HepG2 (cell line): ENCODE results near the gene ZNF624. TPM values are rescaled to one million over a fixed set of nuclear protein-coding genes. Genes with fewer than 3 reads are reported as not detected.

Experiments used
- ADNP ChIP-seq: sonication (generic); formaldehyde crosslinking; IDR thresholded peaks from 2 replicates; pipeline ENCODE4 v1.4.0; 2020; ENCODE audit warnings: missing genetic modification reagents
- HIVEP1 ChIP-seq: sonication (generic); formaldehyde crosslinking; IDR thresholded peaks from 2 replicates; pipeline ENCODE4 v1.4.0; 2020; ENCODE audit warnings: mild to moderate bottlenecking, missing genetic modification reagents
- HNF4G ChIP-seq, 2 experiments: sonication (generic) in 1 of 2; formaldehyde crosslinking in 1 of 2; IDR thresholded peaks; 2 replicates each; pipeline versions ENCODE4 v1.4.0 to v1.6.1; 2011 to 2020; ENCODE audit warnings: borderline replicate concordance in 2 of 2, low read depth in 2 of 2, mild to moderate bottlenecking in 2 of 2, low read length in 1 of 2, missing genetic modification reagents in 1 of 2, moderate library complexity in 1 of 2
- IRF2 ChIP-seq: IDR thresholded peaks from 2 replicates; pipeline ENCODE4 v1.6.1; 2018; ENCODE audit warnings: missing genetic modification reagents, missing compliant biosample characterization
- KAT7 ChIP-seq: IDR thresholded peaks from 2 replicates; pipeline ENCODE4 v1.6.1; 2018; ENCODE audit warnings: borderline replicate concordance, missing compliant biosample characterization
- KDM1A ChIP-seq: IDR thresholded peaks from 2 replicates; pipeline ENCODE4 v1.6.1; 2016; ENCODE audit warnings: missing compliant biosample characterization
- MAFK ChIP-seq, 2 experiments: IDR thresholded peaks in 1 of 2; conservative IDR thresholded peaks in 1 of 2; 2 replicates each; pipeline ENCODE4 v1.6.1; 2011; ENCODE audit warnings: improper control_type of control experiment in 2 of 2, low read length in 2 of 2
- MIXL1 ChIP-seq: IDR thresholded peaks from 2 replicates; pipeline ENCODE4 v1.6.1; 2016
- MNT ChIP-seq: fragments of 450-650 bp; IDR thresholded peaks from 2 replicates; pipeline ENCODE4 v1.6.1; 2016
- NAIF1 ChIP-seq: sonication (generic); formaldehyde crosslinking; IDR thresholded peaks from 2 replicates; pipeline ENCODE4 v1.5.0; 2020; ENCODE audit warnings: mild to moderate bottlenecking, missing genetic modification reagents, borderline replicate concordance
- PATZ1 ChIP-seq: sonication (generic); formaldehyde crosslinking; IDR thresholded peaks from 2 replicates; pipeline ENCODE4 v1.4.0; 2020; ENCODE audit warnings: missing genetic modification reagents
- RAD51 ChIP-seq: fragments of 450-650 bp; IDR thresholded peaks from 2 replicates; pipeline ENCODE4 v1.6.1; 2016; ENCODE audit warnings: borderline replicate concordance
- REPIN1 ChIP-seq: sonication (generic); formaldehyde crosslinking; IDR thresholded peaks from 2 replicates; pipeline ENCODE4 v1.8.0; 2022; ENCODE audit warnings: missing genetic modification reagents, low read depth, mild to moderate bottlenecking, borderline replicate concordance
- SMAD1 ChIP-seq: sonication (generic); formaldehyde crosslinking; IDR thresholded peaks from 2 replicates; pipeline ENCODE4 v1.4.0; 2020; ENCODE audit warnings: missing genetic modification reagents, low read depth, mild to moderate bottlenecking, borderline replicate concordance
- SMARCE1 ChIP-seq: fragments of 450-650 bp; IDR thresholded peaks from 2 replicates; pipeline ENCODE4 v1.6.1; 2017; ENCODE audit warnings: borderline replicate concordance
- ZNF432 ChIP-seq: sonication (generic); formaldehyde crosslinking; IDR thresholded peaks from 2 replicates; pipeline ENCODE4 v1.5.0; 2020; ENCODE audit warnings: missing genetic modification reagents, mild to moderate bottlenecking, borderline replicate concordance
- polyA plus RNA-seq, 8 experiments: library from polyadenylated mRNA; depleted of rRNA in 3 of 8; stranded (reverse) in 7 of 8; unstranded in 1 of 8; fragments of >200 nt; fragmentation: Illumina TruSeq in 4 of 8; extraction: Trizol in 4 of 8; gene quantifications; 2 replicates each; pipeline versions ENCODE4 v1.2.1 to v1.2.3, GENCODE V29; 2011 to 2016; ENCODE audit warnings: low read depth in 4 of 8, missing spikeins in 1 of 8, mixed read lengths in 1 of 8; ENCODE audit not compliant: insufficient read depth in 1 of 8
- total RNA-seq, 5 experiments: library from RNA; depleted of rRNA; stranded (reverse); fragments of >200 nt; fragmentation: Illumina TruSeq; extraction: Trizol; gene quantifications; 2 replicates each; pipeline ENCODE4 v1.2.3, GENCODE V29; 2016; ENCODE audit warnings: low read depth in 1 of 5
- TF ChIP-seq, protein P1 (sequence below): IDR thresholded peaks from 2 replicates; pipeline ENCODE4 v1.4.0; 2020; ENCODE audit warnings: mild to moderate bottlenecking, missing genetic modification reagents
- TF ChIP-seq, protein P2 (sequence below): sonication (generic); formaldehyde crosslinking; IDR thresholded peaks from 2 replicates; pipeline ENCODE4 v1.4.0; 2020; ENCODE audit warnings: low read depth, mild to moderate bottlenecking, missing genetic modification reagents

The ZNF624 gene
- total and polyA plus RNA-seq, 2 of the 13 experiments (the other 11 are each of a cell fraction or from before 2014, with no cell fraction given) = 0.75 to 3.5 TPM

- TF ChIP-seq IRF2 (CRISPR knock-in tag) (peak; percentile 59), SMAD1 (no peak; the same call in 1 of the 2 replicates), KAT7 (CRISPR knock-in tag) (no peak), NAIF1 (CRISPR knock-in tag) (no peak), KDM1A (CRISPR knock-in tag) (no peak), ZNF432 (CRISPR knock-in tag) (no peak), PATZ1 (CRISPR knock-in tag) (peak; percentile 33; the same call in 1 of the 2 replicates), MAFK (conservative IDR thresholded peaks at IDR 0.05 in 1 of 2, IDR thresholded peaks at IDR 0.05 in 1 of 2; ENCODE audit: low read length in 2 of 2) (no peak), HNF4G (IDR thresholded peaks at IDR 0.05; ENCODE audit: borderline replicate concordance, low read depth, low read length) (no peak), HNF4G (CRISPR knock-in tag; IDR thresholded peaks at IDR 0.05; ENCODE audit: borderline replicate concordance, low read depth) (no peak), MIXL1 (CRISPR knock-in tag) (0 out of 2 replicates have a peak, but pooled peaks have one; percentile 44), REPIN1 (CRISPR knock-in tag) (no peak), MNT (no peak), HIVEP1 (no peak), RAD51 (no peak), SMARCE1 (no peak), ADNP (no peak)
- TF ChIP-seq, protein P1, sequence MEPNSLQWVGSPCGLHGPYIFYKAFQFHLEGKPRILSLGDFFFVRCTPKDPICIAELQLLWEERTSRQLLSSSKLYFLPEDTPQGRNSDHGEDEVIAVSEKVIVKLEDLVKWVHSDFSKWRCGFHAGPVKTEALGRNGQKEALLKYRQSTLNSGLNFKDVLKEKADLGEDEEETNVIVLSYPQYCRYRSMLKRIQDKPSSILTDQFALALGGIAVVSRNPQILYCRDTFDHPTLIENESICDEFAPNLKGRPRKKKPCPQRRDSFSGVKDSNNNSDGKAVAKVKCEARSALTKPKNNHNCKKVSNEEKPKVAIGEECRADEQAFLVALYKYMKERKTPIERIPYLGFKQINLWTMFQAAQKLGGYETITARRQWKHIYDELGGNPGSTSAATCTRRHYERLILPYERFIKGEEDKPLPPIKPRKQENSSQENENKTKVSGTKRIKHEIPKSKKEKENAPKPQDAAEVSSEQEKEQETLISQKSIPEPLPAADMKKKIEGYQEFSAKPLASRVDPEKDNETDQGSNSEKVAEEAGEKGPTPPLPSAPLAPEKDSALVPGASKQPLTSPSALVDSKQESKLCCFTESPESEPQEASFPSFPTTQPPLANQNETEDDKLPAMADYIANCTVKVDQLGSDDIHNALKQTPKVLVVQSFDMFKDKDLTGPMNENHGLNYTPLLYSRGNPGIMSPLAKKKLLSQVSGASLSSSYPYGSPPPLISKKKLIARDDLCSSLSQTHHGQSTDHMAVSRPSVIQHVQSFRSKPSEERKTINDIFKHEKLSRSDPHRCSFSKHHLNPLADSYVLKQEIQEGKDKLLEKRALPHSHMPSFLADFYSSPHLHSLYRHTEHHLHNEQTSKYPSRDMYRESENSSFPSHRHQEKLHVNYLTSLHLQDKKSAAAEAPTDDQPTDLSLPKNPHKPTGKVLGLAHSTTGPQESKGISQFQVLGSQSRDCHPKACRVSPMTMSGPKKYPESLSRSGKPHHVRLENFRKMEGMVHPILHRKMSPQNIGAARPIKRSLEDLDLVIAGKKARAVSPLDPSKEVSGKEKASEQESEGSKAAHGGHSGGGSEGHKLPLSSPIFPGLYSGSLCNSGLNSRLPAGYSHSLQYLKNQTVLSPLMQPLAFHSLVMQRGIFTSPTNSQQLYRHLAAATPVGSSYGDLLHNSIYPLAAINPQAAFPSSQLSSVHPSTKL (CRISPR knock-in tag) = peak; percentile 47; the same call in 1 of the 2 replicates
- TF ChIP-seq, protein P2, sequence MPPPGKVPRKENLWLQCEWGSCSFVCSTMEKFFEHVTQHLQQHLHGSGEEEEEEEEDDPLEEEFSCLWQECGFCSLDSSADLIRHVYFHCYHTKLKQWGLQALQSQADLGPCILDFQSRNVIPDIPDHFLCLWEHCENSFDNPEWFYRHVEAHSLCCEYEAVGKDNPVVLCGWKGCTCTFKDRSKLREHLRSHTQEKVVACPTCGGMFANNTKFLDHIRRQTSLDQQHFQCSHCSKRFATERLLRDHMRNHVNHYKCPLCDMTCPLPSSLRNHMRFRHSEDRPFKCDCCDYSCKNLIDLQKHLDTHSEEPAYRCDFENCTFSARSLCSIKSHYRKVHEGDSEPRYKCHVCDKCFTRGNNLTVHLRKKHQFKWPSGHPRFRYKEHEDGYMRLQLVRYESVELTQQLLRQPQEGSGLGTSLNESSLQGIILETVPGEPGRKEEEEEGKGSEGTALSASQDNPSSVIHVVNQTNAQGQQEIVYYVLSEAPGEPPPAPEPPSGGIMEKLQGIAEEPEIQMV = no peak
Measured at GRCh38 chr17:16584273-16584995, 69.2 kb downstream of the ZNF624 start (continued).
